GM12891 (cell line): ENCODE results near the gene BTLA.

Source experiments
- PAX5 ChIP-seq: IDR thresholded peaks from 2 replicates; pipeline ENCODE4 v1.6.1; 2011; ENCODE audit warnings: low read length, moderate library complexity, mild to moderate bottlenecking; ENCODE audit not compliant: insufficient read depth, severe bottlenecking
- POLR2A ChIP-seq: IDR thresholded peaks from 2 replicates; pipeline ENCODE4 v1.6.1; 2011; ENCODE audit warnings: low read depth, low read length, control low read depth
- POLR2AphosphoS5 ChIP-seq: IDR thresholded peaks from 2 replicates; pipeline ENCODE4 v1.6.1; 2011; ENCODE audit warnings: low read depth, low read length, control low read depth
- TAF1 ChIP-seq: IDR thresholded peaks from 2 replicates; pipeline ENCODE4 v1.6.1; 2011; ENCODE audit warnings: low read depth, low read length, control low read depth

GRCh38 chr3:112469671-112470070 is 29.6 kb downstream of the BTLA start:
- TF ChIP-seq POLR2A (no peak), TAF1 (no peak), POLR2AphosphoS5 (no peak), PAX5 (no peak)
